GM19035 (cell line): Measurements from ENCODE around the gene PLEKHM3.
"Not testable (repeated sequence)": the region's sequence is repeated elsewhere in the genome, so short reads cannot be mapped to it uniquely, and the experiment has no call there.

Source experiments
- ATAC-seq: cut with Tn5 transposase; IDR thresholded peaks from one replicate; pipeline ENCODE4 v1.9.1; 2021; ENCODE audit not compliant: unreplicated experiment

PLEKHM3 gene

GRCh38 chr2:207929923-207930322, 95.4 kb downstream of the PLEKHM3 start:
- no peak for ATAC-seq

- no peak for ATAC-seq
Observed at GRCh38 chr2:207928079-207928478, 97.2 kb downstream of the PLEKHM3 start.

- no peak for ATAC-seq
Observed at GRCh38 chr2:207926989-207927300, 98.4 kb downstream of the PLEKHM3 start.

- no peak for ATAC-seq
Observed at GRCh38 chr2:207926133-207926988, 99.0 kb downstream of the PLEKHM3 start.

- ATAC-seq, result no peak
Observed at GRCh38 chr2:207925601-207926000, 99.7 kb downstream of the PLEKHM3 start.

- no peak for ATAC-seq
Observed at GRCh38 chr2:207921606-207922005, 103.7 kb downstream of the PLEKHM3 start.

GRCh38 chr2:207920721-207921120, 104.6 kb downstream of the PLEKHM3 start:
- ATAC-seq, result no peak

- no peak for ATAC-seq
Observed at GRCh38 chr2:207920321-207920720, 105.0 kb downstream of the PLEKHM3 start.

GRCh38 chr2:207919164-207919919, 106.0 kb downstream of the PLEKHM3 start:
- ATAC-seq, result no peak

- no peak for ATAC-seq
Observed at GRCh38 chr2:207914716-207915115, 110.6 kb downstream of the PLEKHM3 start.

GRCh38 chr2:207913772-207914358, 111.5 kb downstream of the PLEKHM3 start:
- no peak for ATAC-seq

- ATAC-seq, result no peak
Observed at GRCh38 chr2:207911856-207912255, 113.5 kb downstream of the PLEKHM3 start.

- no peak for ATAC-seq
Observed at GRCh38 chr2:207911215-207911614, 114.1 kb downstream of the PLEKHM3 start.

- ATAC-seq, result not testable (repeated sequence)
Observed at GRCh38 chr2:207906495-207906894, 118.8 kb downstream of the PLEKHM3 start.

- no peak for ATAC-seq
Observed at GRCh38 chr2:207905546-207905945, 119.8 kb downstream of the PLEKHM3 start.

GRCh38 chr2:207903236-207903635, 122.1 kb downstream of the PLEKHM3 start:
- no peak for ATAC-seq

GRCh38 chr2:207902821-207903220, 122.5 kb downstream of the PLEKHM3 start:
- no peak for ATAC-seq

GRCh38 chr2:207901829-207902228, 123.5 kb downstream of the PLEKHM3 start:
- no peak for ATAC-seq

- ATAC-seq, result no peak
Observed at GRCh38 chr2:207901401-207901800, 123.9 kb downstream of the PLEKHM3 start.

- ATAC-seq, result no peak
Observed at GRCh38 chr2:207898354-207898695, 127.0 kb downstream of the PLEKHM3 start.

- no peak for ATAC-seq
Observed at GRCh38 chr2:207897541-207898353, 127.6 kb downstream of the PLEKHM3 start.
